Transverse colon (tissue), 4 donors: ENCODE results near the gene MATK. TPM values are rescaled to one million over a fixed set of nuclear protein-coding genes. Genes with fewer than 3 reads are reported as not detected.

Experiments
- DNase-seq: peaks from one replicate; pipeline ENCODE4 v3.0.0-alpha.2; 2019
- H3K27ac ChIP-seq, 4 donors: fragments of 200-600 bp; sonication (generic); 2 replicates each; pipeline ENCODE4 v1.5.1; 2016 to 2018; ENCODE audit warnings: inconsistent platforms in 4 of 4
- H3K27me3 ChIP-seq: fragments of 200-600 bp; sonication (generic); 2 replicates; pipeline ENCODE4 v1.5.1; 2017; ENCODE audit warnings: inconsistent platforms
- H3K36me3 ChIP-seq, 4 donors: fragments of 200-600 bp; sonication (generic); 2 replicates each; pipeline ENCODE4 v1.5.1; 2017 to 2019; ENCODE audit warnings: inconsistent platforms in 4 of 4
- H3K4me1 ChIP-seq, 4 donors: fragments of 200-600 bp; sonication (generic); 2 replicates each; pipeline ENCODE4 v1.5.1; 2017 to 2020; ENCODE audit warnings: inconsistent platforms in 4 of 4
- H3K4me3 ChIP-seq, 4 donors: fragments of 200-600 bp; sonication (generic); 1 replicate in 1 of 4; 2 replicates in 3 of 4; pipeline versions ENCODE4 v1.5.1 to v1.6.1; 2017 to 2019; ENCODE audit warnings: inconsistent platforms in 4 of 4
- H3K9me3 ChIP-seq, 2 donors: fragments of 200-600 bp; sonication (generic); 2 replicates each; pipeline ENCODE4 v1.5.1; 2017 to 2019; ENCODE audit warnings: inconsistent platforms in 2 of 2
- CTCF ChIP-seq, 5 experiments: fragments of 200-600 bp in 3 of 5; fragments of 450-650 bp in 2 of 5; sonication (generic) in 3 of 5; IDR thresholded peaks; 1 replicate in 2 of 5; 2 replicates in 3 of 5; pipeline ENCODE4 v1.5.1; 2016 to 2017; ENCODE audit warnings: antibody characterized with exemption in 5 of 5, inconsistent platforms in 3 of 5, mild to moderate bottlenecking in 2 of 5, moderate library complexity in 1 of 5
- EP300 ChIP-seq: sonication (generic); formaldehyde crosslinking; IDR thresholded peaks from one replicate; pipeline ENCODE4 v1.6.1; 2017; ENCODE audit warnings: antibody characterized with exemption, low read depth
- POLR2A ChIP-seq: fragments of 450-650 bp; IDR thresholded peaks from one replicate; pipeline ENCODE4 v1.6.1; 2016; ENCODE audit warnings: antibody characterized with exemption, mild to moderate bottlenecking, moderate library complexity
- POLR2AphosphoS5 ChIP-seq, 3 donors: sonication (generic); formaldehyde crosslinking; IDR thresholded peaks; one replicate each; pipeline ENCODE4 v1.6.1; 2016; ENCODE audit warnings: antibody characterized with exemption in 3 of 3
- WGBS, 2 donors: methylation state at CpG; one replicate each; pipeline ENCODE4 v1.1.5; 2018; ENCODE audit warnings: low coverage in 1 of 2; 5-methylcytosine and 5-hydroxymethylcytosine counted together
- in situ Hi-C, 4 donors: fragments of 200-750 bp; cut with MboI; loops; one replicate each; pipeline versions ENCODE4 v1.15.0 to v1.15.1; 2017; ENCODE audit warnings: low sequenced_read_pairs in 3 of 4, low pct_ligation_motif_present in 1 of 4, low pct_unique_long_range_greater_than_20kb in 1 of 4
- intact Hi-C: fragments of 100-400 bp; cut with DNase I; formaldehyde crosslinking; loops from one replicate; pipeline ENCODE4 v1.15.1; 2023; ENCODE audit warnings: low total_unique reads
- total RNA-seq, 4 donors: library from RNA; depleted of rRNA; stranded (reverse); fragments of >200 nt; gene quantifications; one replicate each; pipeline ENCODE4 v1.1.0, GENCODE V29; 2016

The MATK gene
- total RNA-seq, 4 donors from 2014 or later: 0.60 to 6.1 (median 2.9) TPM; not detected in 1

DNA sequence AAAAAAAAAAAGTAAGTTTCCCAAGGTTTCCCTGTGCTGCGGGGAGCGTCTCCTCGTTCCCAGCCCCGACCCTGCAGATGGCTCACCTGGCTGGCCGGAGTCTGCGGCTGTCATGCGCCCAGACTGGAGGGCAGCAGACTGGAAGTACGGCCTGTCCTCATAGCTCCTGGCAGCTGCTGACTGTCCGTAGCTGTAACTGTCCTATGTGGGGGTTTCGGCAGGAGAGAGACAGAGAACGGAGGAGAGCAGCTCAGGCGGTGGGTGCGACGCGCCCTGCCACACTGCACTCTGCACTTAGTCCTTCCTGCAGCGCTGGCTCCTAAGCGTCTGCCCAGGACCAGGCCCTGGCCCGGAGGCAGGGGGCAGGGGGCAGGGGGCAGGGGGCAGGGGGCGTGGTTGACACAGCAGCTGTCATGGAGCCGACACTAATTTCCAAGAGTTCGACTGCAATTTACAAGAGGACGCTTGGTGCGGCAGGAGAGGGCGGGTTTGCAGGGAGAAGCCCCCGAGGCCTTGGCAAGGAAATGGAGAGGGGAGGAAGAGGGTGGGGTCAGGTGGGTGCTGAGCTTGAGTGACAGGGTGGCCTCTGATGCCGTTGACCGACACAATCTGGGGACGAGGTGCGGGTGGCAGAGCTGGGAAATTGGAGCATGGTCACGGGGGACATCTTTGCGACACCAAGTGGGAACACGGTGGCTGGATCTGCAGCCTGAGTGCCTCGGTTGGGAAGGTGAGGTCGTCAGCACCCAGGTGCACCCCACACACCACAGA lies 47.6 kb upstream of the MATK start:
- H3K4me3 ChIP-seq: no peak overlapping the region
- no peaks in the 10 kb centered on the region for H3K4me1 ChIP-seq
- no peak for DNase-seq
- no peak for TF ChIP-seq POLR2AphosphoS5 (IDR thresholded peaks at IDR 0.05)
- no peak for TF ChIP-seq EP300
- TF ChIP-seq POLR2A: no peak
- no peak for TF ChIP-seq CTCF (IDR thresholded peaks at IDR 0.05)
- H3K9me3 ChIP-seq: no peaks in the 10 kb centered on the region
- peaks cover 6% of the 10 kb centered on the region for H3K27me3 ChIP-seq
- WGBS, 2 donors: 30 to 65% methylated on average over 6 to 34 of the region's 34 CpGs
- in situ Hi-C loops: loop anchor here in 1 of 4 donors (25.0 kb wide), 1 partner anchor 379 kb away; no protein-coding TSS in a partner anchor
- no peaks in the 10 kb centered on the region for H3K36me3 ChIP-seq
- intact Hi-C loops: no loop called here
- no peak overlapping the region for H3K27ac ChIP-seq

- TF ChIP-seq POLR2AphosphoS5 (IDR thresholded peaks at IDR 0.05) (no peak), POLR2A (no peak), EP300 (no peak), CTCF (IDR thresholded peaks at IDR 0.05) (no peak)
- in situ Hi-C loops (loop anchor here in 1 of 4 donors (25.0 kb wide), 1 partner anchor 380 kb away; no protein-coding TSS in a partner anchor), intact Hi-C loops (no loop called here)
- peaks cover 6% of the 10 kb centered on the region for H3K27me3 ChIP-seq
- no peaks in the 10 kb centered on the region for H3K9me3 ChIP-seq
- no peak overlapping the region for H3K4me3 ChIP-seq
- DNase-seq: no peak
- H3K4me1 ChIP-seq: no peaks in the 10 kb centered on the region
- H3K27ac ChIP-seq: no peak overlapping the region
- no peaks in the 10 kb centered on the region for H3K36me3 ChIP-seq
- 60 to 77% methylated on average over 1 to 6 of the region's 6 CpGs for WGBS, 2 donors
Measured at GRCh38 chr19:3832001-3832400, 45.8 kb upstream of the MATK start.

DNA sequence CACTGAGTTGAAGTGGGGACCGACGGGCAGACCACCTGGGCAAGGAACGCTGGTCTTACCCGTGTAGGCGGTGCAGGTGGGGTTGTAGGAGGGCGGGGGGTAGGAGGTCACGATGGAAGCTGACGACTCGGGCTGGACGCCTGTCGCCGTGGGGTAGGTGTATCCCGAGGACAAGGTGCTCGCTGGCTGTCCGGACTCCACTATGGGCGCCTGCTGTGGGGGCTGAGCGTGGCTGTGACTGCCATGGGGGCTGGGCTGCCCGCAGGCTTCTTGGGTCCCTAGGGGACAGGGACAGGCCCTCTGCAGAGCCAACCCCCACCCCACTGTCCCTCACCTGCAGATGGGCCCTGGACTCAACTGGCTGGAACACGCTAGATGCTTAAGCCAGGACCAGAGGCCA lies 45.4 kb upstream of the MATK start:
- DNase-seq: no peak
- intact Hi-C loops: no loop called here
- Histone ChIP-seq H3K4me1 (no peaks in the 10 kb centered on the region), H3K9me3 (no peaks in the 10 kb centered on the region), H3K27me3 (peaks cover 6% of the 10 kb centered on the region), H3K4me3 (no peak overlapping the region), H3K36me3 (no peaks in the 10 kb centered on the region), H3K27ac (no peak overlapping the region)
- TF ChIP-seq EP300 (no peak), POLR2A (no peak), POLR2AphosphoS5 (IDR thresholded peaks at IDR 0.05) (no peak), CTCF (IDR thresholded peaks at IDR 0.05) (no peak)
- in situ Hi-C loops: loop anchor here in 1 of 4 donors (25.0 kb wide), 1 partner anchor 381 kb away; no protein-coding TSS in a partner anchor
- 81% methylated on average over 18 of the region's 19 CpGs; no CpG with 5 or more reads in 1 of the 2 donors for WGBS, 2 donors

- in situ Hi-C loops (loop anchor here in 1 of 4 donors (25.0 kb wide), 1 partner anchor 381 kb away; no protein-coding TSS in a partner anchor), intact Hi-C loops (no loop called here)
- no peak for TF ChIP-seq POLR2AphosphoS5 (IDR thresholded peaks at IDR 0.05)
- TF ChIP-seq POLR2A: no peak
- no peak for TF ChIP-seq CTCF (IDR thresholded peaks at IDR 0.05)
- no peak for TF ChIP-seq EP300
- Histone ChIP-seq H3K36me3 (no peaks in the 10 kb centered on the region), H3K27ac (no peak overlapping the region), H3K9me3 (no peaks in the 10 kb centered on the region), H3K4me3 (no peak overlapping the region), H3K4me1 (no peaks in the 10 kb centered on the region), H3K27me3 (peaks cover 6% of the 10 kb centered on the region)
- WGBS, 2 donors: 63 to 81% methylated on average over 5 to 40 of the region's 45 CpGs
- no peak for DNase-seq
Measured at GRCh38 chr19:3830621-3831589, 44.7 kb upstream of the MATK start.
